HepG2 (cell line): ENCODE measurements around the gene CDKN1A. TPM values are rescaled to one million over a fixed set of nuclear protein-coding genes. Genes with fewer than 3 reads are reported as not detected.

Source experiments
- CREB1 ChIP-seq, 2 experiments: fragments of 450-650 bp in 1 of 2; IDR thresholded peaks; 2 replicates each; pipeline ENCODE4 v1.6.1; 2016 to 2017; ENCODE audit warnings: control low read depth in 1 of 2, mild to moderate bottlenecking in 1 of 2, missing compliant biosample characterization in 1 of 2, missing genetic modification characterization in 1 of 2
- DMTF1 ChIP-seq: sonication (generic); formaldehyde crosslinking; IDR thresholded peaks from 2 replicates; pipeline ENCODE4 v1.4.0; 2020; ENCODE audit warnings: mild to moderate bottlenecking, missing genetic modification reagents
- DNMT1 ChIP-seq: sonication (generic); formaldehyde crosslinking; IDR thresholded peaks from 2 replicates; pipeline ENCODE4 v1.5.1; 2020; ENCODE audit warnings: mild to moderate bottlenecking, missing genetic modification reagents
- EEA1 ChIP-seq: sonication (generic); formaldehyde crosslinking; IDR thresholded peaks from 2 replicates; pipeline ENCODE4 v1.5.1; 2020; ENCODE audit warnings: mild to moderate bottlenecking, missing genetic modification reagents, borderline replicate concordance
- MYNN ChIP-seq: sonication (generic); formaldehyde crosslinking; IDR thresholded peaks from 2 replicates; pipeline ENCODE4 v1.4.0; 2020; ENCODE audit warnings: mild to moderate bottlenecking, low read depth, missing genetic modification reagents
- RARA ChIP-seq: IDR thresholded peaks from 2 replicates; pipeline ENCODE4 v1.6.1; 2016; ENCODE audit warnings: missing genetic modification reagents, missing compliant biosample characterization
- RBM39 ChIP-seq: fragments of 200-400 bp; formaldehyde crosslinking; IDR thresholded peaks from one replicate; pipeline ENCODE4 v1.6.1; 2018; ENCODE audit warnings: antibody characterized with exemption, mild to moderate bottlenecking, low read depth, low read length; ENCODE audit not compliant: poor library complexity, severe bottlenecking
- USF2 ChIP-seq, 2 experiments: sonication (generic) in 1 of 2; formaldehyde crosslinking in 1 of 2; IDR thresholded peaks; 2 replicates each; pipeline versions ENCODE4 v1.5.1 to v1.6.1; 2011 to 2020; ENCODE audit warnings: borderline replicate concordance in 1 of 2, low read depth in 1 of 2, low read length in 1 of 2, mild to moderate bottlenecking in 1 of 2, missing genetic modification reagents in 1 of 2, moderate library complexity in 1 of 2
- ZBTB40 ChIP-seq, 2 experiments: fragments of 450-650 bp in 1 of 2; sonication (generic) in 1 of 2; formaldehyde crosslinking in 1 of 2; IDR thresholded peaks; 2 replicates each; pipeline versions ENCODE4 v1.6.1 to v1.8.0; 2016 to 2022; ENCODE audit warnings: antibody characterized with exemption in 1 of 2, mild to moderate bottlenecking in 1 of 2, missing genetic modification reagents in 1 of 2
- ZEB1 ChIP-seq: IDR thresholded peaks from 2 replicates; pipeline ENCODE4 v1.6.1; 2012; ENCODE audit warnings: mild to moderate bottlenecking, low read depth, inconsistent platforms; ENCODE audit not compliant: insufficient replicate concordance
- ZFP41 ChIP-seq: sonication (generic); formaldehyde crosslinking; IDR thresholded peaks from 2 replicates; pipeline ENCODE4 v1.4.0; 2020; ENCODE audit warnings: mild to moderate bottlenecking, missing genetic modification reagents, borderline replicate concordance
- ZNF12 ChIP-seq: sonication (generic); formaldehyde crosslinking; IDR thresholded peaks from 2 replicates; pipeline ENCODE4 v1.5.0; 2020; ENCODE audit warnings: missing genetic modification reagents
- polyA plus RNA-seq, 8 experiments: library from polyadenylated mRNA; depleted of rRNA in 3 of 8; stranded (reverse) in 7 of 8; unstranded in 1 of 8; fragments of >200 nt; fragmentation: Illumina TruSeq in 4 of 8; extraction: Trizol in 4 of 8; gene quantifications; 2 replicates each; pipeline versions ENCODE4 v1.2.1 to v1.2.3, GENCODE V29; 2011 to 2016; ENCODE audit warnings: low read depth in 4 of 8, missing spikeins in 1 of 8, mixed read lengths in 1 of 8; ENCODE audit not compliant: insufficient read depth in 1 of 8
- total RNA-seq, 5 experiments: library from RNA; depleted of rRNA; stranded (reverse); fragments of >200 nt; fragmentation: Illumina TruSeq; extraction: Trizol; gene quantifications; 2 replicates each; pipeline ENCODE4 v1.2.3, GENCODE V29; 2016; ENCODE audit warnings: low read depth in 1 of 5

Gene CDKN1A
- total and polyA plus RNA-seq, 2 of the 13 experiments (the other 11 are each of a cell fraction or from before 2014, with no cell fraction given): 60.7 to 92.1 TPM

GRCh38 chr6:36677753-36678487 is 594 bp upstream of the CDKN1A start (continued):
- TF ChIP-seq ZBTB40 (IDR thresholded peaks at IDR 0.05) (no peak), ZBTB40 (CRISPR knock-in tag; IDR thresholded peaks at IDR 0.05) (no peak), CREB1 (IDR thresholded peaks at IDR 0.05) (no peak), CREB1 (CRISPR knock-in tag; IDR thresholded peaks at IDR 0.05) (peak; percentile 78), ZEB1 (peak; percentile 81), DMTF1 (CRISPR knock-in tag) (no peak), ZFP41 (CRISPR knock-in tag) (no peak), RBM39 (no peak), DNMT1 (CRISPR knock-in tag) (no peak), MYNN (CRISPR knock-in tag) (no peak; the same call in 1 of the 2 replicates), ZNF12 (CRISPR knock-in tag) (peak; percentile 70), USF2 (IDR thresholded peaks at IDR 0.05; ENCODE audit: low read depth, low read length) (no peak), USF2 (CRISPR knock-in tag; IDR thresholded peaks at IDR 0.05; ENCODE audit: borderline replicate concordance) (peak; percentile 93; the same call in 1 of the 2 replicates), EEA1 (CRISPR knock-in tag) (no peak), RARA (CRISPR knock-in tag) (peak; percentile 45; the same call in 1 of the 2 replicates)
